SHP77 treated with DMSO at 0.1 percent for 48 hours (cell line): ENCODE results near the gene RCN1.

Experiments
- DNase-seq: peaks from one replicate; lab custom pipeline; 2025; lab: John Stamatoyannopoulos, UW

RCN1 gene

DNA sequence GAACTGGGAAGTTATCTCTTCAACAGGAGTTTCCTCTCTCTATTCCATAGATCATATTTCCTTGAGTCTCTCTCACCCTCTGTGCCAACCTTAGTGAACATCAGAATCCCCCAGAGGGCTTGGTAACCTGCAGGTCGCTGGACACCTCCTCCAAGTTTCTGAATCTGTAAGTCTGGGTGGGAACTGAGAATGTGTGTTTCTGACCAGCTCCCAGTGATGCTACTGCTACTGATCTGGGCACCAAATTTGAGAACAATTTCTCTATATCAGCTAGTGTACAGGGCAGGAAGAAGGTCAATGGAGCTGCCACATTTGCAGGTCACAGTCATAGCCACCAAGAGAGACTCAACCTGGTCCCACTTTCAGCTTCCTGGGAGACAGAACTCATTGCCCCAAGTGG lies 62.9 kb downstream of the RCN1 start:
- DNase-seq = no peak

DNA sequence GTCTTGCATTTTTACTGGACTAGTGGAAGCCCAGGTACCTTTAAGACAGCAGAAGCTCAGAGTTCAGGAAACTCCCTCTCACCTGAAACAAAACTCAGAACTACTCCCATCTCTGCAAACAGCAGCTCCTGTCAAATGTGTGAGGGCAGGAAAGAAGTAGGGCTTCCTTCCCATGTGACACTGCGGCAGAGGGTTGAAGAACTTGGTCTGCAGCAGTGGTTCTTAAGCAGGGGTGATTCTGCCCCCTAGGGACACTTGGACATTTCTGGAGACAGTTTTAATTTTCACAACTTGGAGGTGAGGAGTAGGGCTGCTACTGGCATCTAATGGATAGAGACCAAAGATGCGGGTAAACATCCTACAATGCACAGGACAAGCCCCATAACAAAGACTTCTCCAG lies 63.4 kb downstream of the RCN1 start:
- no peak for DNase-seq
